HepG2 (cell line): ENCODE measurements around the gene MALT1. TPM values are rescaled to one million over a fixed set of nuclear protein-coding genes. Genes with fewer than 3 reads are reported as not detected.

Source experiments
- BHLHE40 ChIP-seq: IDR thresholded peaks from 2 replicates; pipeline ENCODE4 v1.6.1; 2011; ENCODE audit warnings: low read length, improper control_type of control experiment
- EP300 ChIP-seq, 3 experiments: sonication (generic) in 1 of 3; formaldehyde crosslinking in 1 of 3; IDR thresholded peaks; 2 replicates each; pipeline versions ENCODE4 v1.5.1 to v1.6.1; 2011 to 2020; ENCODE audit warnings: low read depth in 2 of 3, low read length in 2 of 3, borderline replicate concordance in 1 of 3, improper control_type of control experiment in 1 of 3, mild to moderate bottlenecking in 1 of 3, missing genetic modification reagents in 1 of 3, moderate library complexity in 1 of 3
- HMGA1 ChIP-seq: sonication (generic); formaldehyde crosslinking; conservative IDR thresholded peaks from 2 replicates; pipeline ENCODE4 v1.4.0; 2020; ENCODE audit warnings: missing genetic modification reagents
- HMGXB3 ChIP-seq: sonication (generic); formaldehyde crosslinking; IDR thresholded peaks from 2 replicates; pipeline ENCODE4 v1.4.0; 2020; ENCODE audit warnings: missing genetic modification reagents, borderline replicate concordance
- HNRNPLL ChIP-seq: fragments of 200-400 bp; formaldehyde crosslinking; IDR thresholded peaks from 2 replicates; pipeline ENCODE4 v1.6.1; 2017; ENCODE audit warnings: mild to moderate bottlenecking, low read depth, low read length; ENCODE audit not compliant: poor library complexity, severe bottlenecking
- KAT7 ChIP-seq: IDR thresholded peaks from 2 replicates; pipeline ENCODE4 v1.6.1; 2018; ENCODE audit warnings: borderline replicate concordance, missing compliant biosample characterization
- KDM1A ChIP-seq: IDR thresholded peaks from 2 replicates; pipeline ENCODE4 v1.6.1; 2016; ENCODE audit warnings: missing compliant biosample characterization
- KDM5A ChIP-seq: fragments of 200-600 bp; sonication (generic); IDR thresholded peaks from 2 replicates; pipeline ENCODE4 v1.7.0; 2018; ENCODE audit warnings: antibody characterized with exemption, mild to moderate bottlenecking, low read length, borderline replicate concordance
- MIER3 ChIP-seq: IDR thresholded peaks from 2 replicates; pipeline ENCODE4 v1.6.1; 2016; ENCODE audit warnings: missing compliant biosample characterization, borderline replicate concordance
- REPIN1 ChIP-seq: sonication (generic); formaldehyde crosslinking; IDR thresholded peaks from 2 replicates; pipeline ENCODE4 v1.8.0; 2022; ENCODE audit warnings: missing genetic modification reagents, low read depth, mild to moderate bottlenecking, borderline replicate concordance
- SCMH1 ChIP-seq: sonication (generic); formaldehyde crosslinking; IDR thresholded peaks from 2 replicates; pipeline ENCODE4 v1.9.0; 2021; ENCODE audit warnings: missing genetic modification reagents, mild to moderate bottlenecking, borderline replicate concordance
- SRF ChIP-seq: IDR thresholded peaks from 2 replicates; pipeline ENCODE4 v1.6.1; 2011; ENCODE audit warnings: mild to moderate bottlenecking, low read depth, low read length, moderate library complexity
- STAT5B ChIP-seq: sonication (generic); formaldehyde crosslinking; IDR thresholded peaks from 2 replicates; pipeline ENCODE4 v1.4.0; 2020; ENCODE audit warnings: missing genetic modification reagents
- TAF15 ChIP-seq: fragments of 200-400 bp; formaldehyde crosslinking; IDR thresholded peaks from one replicate; pipeline ENCODE4 v1.6.1; 2018; ENCODE audit warnings: mild to moderate bottlenecking, low read depth, low read length; ENCODE audit not compliant: poor library complexity, severe bottlenecking
- ZBTB20 ChIP-seq: sonication (generic); formaldehyde crosslinking; IDR thresholded peaks from 2 replicates; pipeline ENCODE4 v1.8.1; 2023; ENCODE audit warnings: missing genetic modification reagents, low read depth, mild to moderate bottlenecking, borderline replicate concordance
- ZBTB7A ChIP-seq: sonication (generic); formaldehyde crosslinking; IDR thresholded peaks from 2 replicates; pipeline ENCODE4 v1.8.0; 2022; ENCODE audit warnings: mild to moderate bottlenecking, missing genetic modification reagents
- ZMYM4 ChIP-seq: sonication (generic); formaldehyde crosslinking; IDR thresholded peaks from 2 replicates; pipeline ENCODE4 v1.8.1; 2023; ENCODE audit warnings: mild to moderate bottlenecking, missing genetic modification reagents
- ZNF547 ChIP-seq: sonication (generic); formaldehyde crosslinking; IDR thresholded peaks from 2 replicates; pipeline ENCODE4 v1.5.1; 2020; ENCODE audit warnings: mild to moderate bottlenecking, missing genetic modification reagents
- ZNF562 ChIP-seq: sonication (generic); formaldehyde crosslinking; IDR thresholded peaks from 2 replicates; pipeline ENCODE4 v1.8.0; 2022; ENCODE audit warnings: missing genetic modification reagents, borderline replicate concordance
- ZNF564 ChIP-seq: sonication (generic); formaldehyde crosslinking; IDR thresholded peaks from 2 replicates; pipeline ENCODE4 v1.8.1; 2023; ENCODE audit warnings: mild to moderate bottlenecking, missing genetic modification reagents
- ZNF792 ChIP-seq: IDR thresholded peaks from 2 replicates; pipeline ENCODE4 v1.6.1; 2016
- polyA plus RNA-seq, 8 experiments: library from polyadenylated mRNA; depleted of rRNA in 3 of 8; stranded (reverse) in 7 of 8; unstranded in 1 of 8; fragments of >200 nt; fragmentation: Illumina TruSeq in 4 of 8; extraction: Trizol in 4 of 8; gene quantifications; 2 replicates each; pipeline versions ENCODE4 v1.2.1 to v1.2.3, GENCODE V29; 2011 to 2016; ENCODE audit warnings: low read depth in 4 of 8, missing spikeins in 1 of 8, mixed read lengths in 1 of 8; ENCODE audit not compliant: insufficient read depth in 1 of 8
- total RNA-seq, 5 experiments: library from RNA; depleted of rRNA; stranded (reverse); fragments of >200 nt; fragmentation: Illumina TruSeq; extraction: Trizol; gene quantifications; 2 replicates each; pipeline ENCODE4 v1.2.3, GENCODE V29; 2016; ENCODE audit warnings: low read depth in 1 of 5
- TF ChIP-seq, protein P1 (sequence below): sonication (generic); formaldehyde crosslinking; IDR thresholded peaks from 2 replicates; pipeline ENCODE4 v1.9.0; 2022; ENCODE audit warnings: low read depth, missing genetic modification reagents

MALT1 gene
- total and polyA plus RNA-seq, 2 of the 13 experiments (the other 11 are each of a cell fraction or from before 2014, with no cell fraction given): 43.9 to 89.0 TPM

DNA sequence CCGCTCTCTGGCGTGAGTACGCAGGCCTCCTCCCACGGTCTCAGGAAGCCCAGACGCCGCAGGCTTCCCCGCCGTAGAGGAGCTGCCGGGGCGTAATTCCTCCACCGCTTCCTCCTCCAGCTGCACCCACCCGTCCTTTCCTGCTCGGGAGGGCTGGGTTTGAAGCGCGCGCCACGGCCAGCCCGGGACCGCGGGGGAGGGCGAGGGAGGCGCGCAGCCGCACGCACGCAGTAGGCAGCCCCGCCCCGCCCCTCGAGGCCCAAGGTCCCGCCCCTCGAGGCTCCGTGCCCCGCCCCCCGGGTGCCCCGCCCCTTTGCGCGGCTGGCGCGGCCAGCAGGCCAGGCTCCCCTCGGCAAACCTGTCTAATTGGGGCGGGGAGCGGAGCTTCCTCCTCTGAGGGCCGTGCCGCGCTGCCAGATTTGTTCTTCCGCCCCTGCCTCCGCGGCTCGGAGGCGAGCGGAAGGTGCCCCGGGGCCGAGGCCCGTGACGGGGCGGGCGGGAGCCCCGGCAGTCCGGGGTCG is at the start of gene MALT1 (continued):
- TF ChIP-seq ZNF562 (CRISPR knock-in tag) (no peak), MIER3 (CRISPR knock-in tag) (no peak), ZBTB20 (no peak), SRF (no peak), ZMYM4 (peak; percentile 9), KDM1A (CRISPR knock-in tag) (no peak), ZBTB7A (CRISPR knock-in tag) (0 out of 2 replicates have a peak, but pooled peaks have one; percentile 12), STAT5B (CRISPR knock-in tag) (no peak), REPIN1 (CRISPR knock-in tag) (no peak), KAT7 (0 out of 2 replicates have a peak, but pooled peaks have one; percentile 20), KDM5A (no peak), HNRNPLL (peak; percentile 50), HMGA1 (CRISPR knock-in tag) (no peak), HMGXB3 (CRISPR knock-in tag) (no peak), BHLHE40 (no peak), EP300 (IDR thresholded peaks at IDR 0.05; ENCODE audit: low read depth in 2 of 2, low read length in 2 of 2) (no peak; a peak in 1 of 4 replicates), EP300 (CRISPR knock-in tag; IDR thresholded peaks at IDR 0.05; ENCODE audit: borderline replicate concordance) (no peak), TAF15 (no peak), ZNF547 (0 out of 2 replicates have a peak, but pooled peaks have one; percentile 16), SCMH1 (CRISPR knock-in tag) (no peak), ZNF792 (0 out of 2 replicates have a peak, but pooled peaks have one; percentile 19), ZNF564 (CRISPR knock-in tag) (no peak)
- TF ChIP-seq, protein P1, sequence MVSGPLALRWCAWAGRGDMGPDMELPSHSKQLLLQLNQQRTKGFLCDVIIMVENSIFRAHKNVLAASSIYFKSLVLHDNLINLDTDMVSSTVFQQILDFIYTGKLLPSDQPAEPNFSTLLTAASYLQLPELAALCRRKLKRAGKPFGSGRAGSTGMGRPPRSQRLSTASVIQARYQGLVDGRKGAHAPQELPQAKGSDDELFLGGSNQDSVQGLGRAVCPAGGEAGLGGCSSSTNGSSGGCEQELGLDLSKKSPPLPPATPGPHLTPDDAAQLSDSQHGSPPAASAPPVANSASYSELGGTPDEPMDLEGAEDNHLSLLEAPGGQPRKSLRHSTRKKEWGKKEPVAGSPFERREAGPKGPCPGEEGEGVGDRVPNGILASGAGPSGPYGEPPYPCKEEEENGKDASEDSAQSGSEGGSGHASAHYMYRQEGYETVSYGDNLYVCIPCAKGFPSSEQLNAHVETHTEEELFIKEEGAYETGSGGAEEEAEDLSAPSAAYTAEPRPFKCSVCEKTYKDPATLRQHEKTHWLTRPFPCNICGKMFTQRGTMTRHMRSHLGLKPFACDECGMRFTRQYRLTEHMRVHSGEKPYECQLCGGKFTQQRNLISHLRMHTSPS: no peak
